GM13976 (cell line): ENCODE results near the gene HOMER3.
"Not testable (repeated sequence)": the region's sequence is repeated elsewhere in the genome, so short reads cannot be mapped to it uniquely, and the experiment has no call there.

ENCODE experiments used
- DNase-seq: peaks from one replicate; pipeline ENCODE4 v3.0.0; 2012; ENCODE audit warnings: low spot score
- CTCF ChIP-seq: IDR thresholded peaks from 2 replicates; pipeline ENCODE4 v1.5.1; 2012; ENCODE audit warnings: borderline replicate concordance, mild to moderate bottlenecking; ENCODE audit not compliant: insufficient read depth; ENCODE audit errors: extremely low read depth, missing control alignments, control extremely low read depth
- in situ Hi-C: fragments of 300-500 bp; cut with MboI; formaldehyde crosslinking; loops from one replicate; pipeline ENCODE4 v1.12.0; 2022; ENCODE audit warnings: low sequenced_read_pairs, mixed read lengths, inconsistent platforms; ENCODE audit not compliant: unreplicated experiment

The HOMER3 gene

DNA sequence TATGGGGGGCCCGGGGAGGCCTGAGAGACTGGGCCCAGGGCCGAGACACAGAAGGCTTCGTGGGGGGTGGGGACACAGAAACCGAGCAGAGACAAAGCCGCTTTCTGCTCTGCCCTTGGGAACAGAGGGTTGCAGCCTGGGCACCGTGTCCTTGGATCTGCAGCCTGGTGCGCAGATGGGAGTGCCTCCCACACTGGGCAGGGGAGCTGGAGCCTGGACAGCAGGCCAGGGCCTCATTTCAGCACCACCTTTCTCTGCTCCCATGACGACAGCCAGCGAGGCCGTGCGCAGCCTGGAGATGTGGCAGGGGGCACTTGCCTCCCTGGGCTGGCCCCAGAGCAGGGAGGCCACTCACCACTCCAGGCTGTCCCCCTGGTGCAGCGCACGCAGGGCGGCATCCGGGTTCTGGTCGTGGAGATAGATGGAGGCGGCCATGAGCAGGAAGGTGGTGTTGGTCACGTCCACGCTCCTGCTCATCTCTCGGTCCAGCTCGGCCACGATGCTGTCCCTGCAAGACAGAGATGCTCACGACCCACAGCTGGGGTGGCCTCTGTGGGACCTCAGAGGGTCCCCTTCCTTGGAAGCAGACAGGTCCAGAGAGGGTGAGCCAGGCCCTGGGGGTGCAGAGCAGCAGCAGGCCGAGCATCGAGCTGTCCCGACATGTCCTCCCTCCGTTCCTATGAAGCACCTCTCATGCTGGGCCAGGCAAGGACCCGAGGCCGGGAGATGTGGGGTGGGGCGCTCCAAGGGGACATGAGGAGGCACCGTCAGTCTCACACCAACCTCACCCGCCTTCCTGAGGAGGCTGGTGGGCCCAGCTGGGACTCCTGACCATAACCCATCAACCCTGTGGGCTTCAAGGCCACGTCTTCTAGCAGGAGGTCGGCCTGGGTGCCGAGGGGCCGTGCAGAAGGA, 34.2 kb downstream of the HOMER3 start:
- no peak for DNase-seq
- TF ChIP-seq CTCF, result no peak
- in situ Hi-C loops, result no loop called here

DNA sequence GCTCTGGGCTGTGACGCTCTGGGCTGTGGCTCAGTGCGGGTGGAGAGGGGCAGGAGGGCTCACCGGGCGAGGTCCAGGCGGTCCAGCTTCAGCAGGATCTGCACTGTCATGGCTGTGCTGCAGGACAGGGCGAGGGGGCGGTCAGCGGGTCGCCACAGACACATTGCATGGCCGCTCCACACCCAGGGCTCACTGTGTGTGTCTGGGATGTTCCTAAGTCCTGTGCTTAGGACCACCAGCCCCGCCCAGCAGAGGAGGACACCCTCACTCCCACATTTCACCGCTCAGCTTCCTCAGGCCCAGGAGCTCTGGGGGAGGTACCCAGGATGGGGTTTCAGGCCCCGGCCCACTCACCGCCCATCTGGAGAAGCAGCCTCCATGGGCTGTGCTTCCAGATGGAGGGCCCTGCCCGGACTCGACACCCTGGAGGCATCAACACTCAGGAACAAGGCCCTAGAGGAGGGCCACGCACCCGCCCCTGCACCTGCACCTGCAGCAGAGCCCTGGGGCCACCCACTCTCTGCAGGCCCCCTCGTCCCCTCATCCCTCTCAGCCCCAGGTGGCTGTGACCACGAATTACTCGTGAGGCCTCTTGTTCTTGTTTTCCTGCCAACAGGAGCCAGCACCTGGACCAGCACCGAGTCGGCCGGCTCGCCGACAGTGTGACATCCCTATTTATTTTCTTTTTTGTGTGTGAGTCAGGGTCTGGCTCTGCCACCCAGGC, 35.3 kb downstream of the HOMER3 start:
- no peak for TF ChIP-seq CTCF
- no peak for DNase-seq
- in situ Hi-C loops, result no loop called here

GRCh38 chr19:18905058-18905456, 36.0 kb downstream of the HOMER3 start:
- DNase-seq, result no peak
- in situ Hi-C loops, result no loop called here
- no peak for TF ChIP-seq CTCF

DNA sequence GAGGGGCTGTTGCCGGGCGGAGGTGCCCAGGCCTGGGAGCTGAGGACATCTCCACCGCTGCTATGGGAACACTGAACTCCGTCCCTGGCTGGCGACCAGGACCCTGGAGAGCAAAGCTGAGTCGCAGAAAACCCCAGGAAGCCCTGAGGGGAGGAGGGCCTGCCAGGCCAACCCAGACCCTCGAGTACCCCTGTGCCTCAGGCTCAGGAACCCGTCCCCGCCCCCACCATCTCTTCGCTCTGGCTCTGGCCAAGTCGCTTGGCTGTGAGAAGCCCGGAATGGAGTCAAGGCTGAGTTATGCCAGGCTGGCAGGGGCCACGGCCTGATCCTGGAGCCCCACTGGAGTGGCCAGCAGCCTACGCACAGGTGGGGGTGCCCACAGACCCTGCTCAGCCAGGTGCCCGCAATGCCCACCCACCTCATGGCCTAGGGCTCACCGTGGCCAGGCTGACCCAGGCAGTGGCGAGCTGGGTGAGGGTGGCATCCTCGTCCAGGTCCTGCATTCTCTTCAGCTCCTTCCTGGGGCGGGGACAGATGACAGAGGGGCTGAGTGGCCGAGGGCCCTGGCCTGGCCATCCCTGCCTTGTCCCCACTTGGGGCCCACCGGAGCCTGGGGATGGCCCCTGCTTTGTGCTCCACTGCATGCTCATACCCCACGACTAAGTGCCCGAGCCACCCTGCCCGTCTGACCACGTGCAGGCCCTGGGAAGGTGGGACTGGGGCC, 36.5 kb downstream of the HOMER3 start:
- in situ Hi-C loops, result no loop called here
- no peak for DNase-seq
- no peak for TF ChIP-seq CTCF

DNA sequence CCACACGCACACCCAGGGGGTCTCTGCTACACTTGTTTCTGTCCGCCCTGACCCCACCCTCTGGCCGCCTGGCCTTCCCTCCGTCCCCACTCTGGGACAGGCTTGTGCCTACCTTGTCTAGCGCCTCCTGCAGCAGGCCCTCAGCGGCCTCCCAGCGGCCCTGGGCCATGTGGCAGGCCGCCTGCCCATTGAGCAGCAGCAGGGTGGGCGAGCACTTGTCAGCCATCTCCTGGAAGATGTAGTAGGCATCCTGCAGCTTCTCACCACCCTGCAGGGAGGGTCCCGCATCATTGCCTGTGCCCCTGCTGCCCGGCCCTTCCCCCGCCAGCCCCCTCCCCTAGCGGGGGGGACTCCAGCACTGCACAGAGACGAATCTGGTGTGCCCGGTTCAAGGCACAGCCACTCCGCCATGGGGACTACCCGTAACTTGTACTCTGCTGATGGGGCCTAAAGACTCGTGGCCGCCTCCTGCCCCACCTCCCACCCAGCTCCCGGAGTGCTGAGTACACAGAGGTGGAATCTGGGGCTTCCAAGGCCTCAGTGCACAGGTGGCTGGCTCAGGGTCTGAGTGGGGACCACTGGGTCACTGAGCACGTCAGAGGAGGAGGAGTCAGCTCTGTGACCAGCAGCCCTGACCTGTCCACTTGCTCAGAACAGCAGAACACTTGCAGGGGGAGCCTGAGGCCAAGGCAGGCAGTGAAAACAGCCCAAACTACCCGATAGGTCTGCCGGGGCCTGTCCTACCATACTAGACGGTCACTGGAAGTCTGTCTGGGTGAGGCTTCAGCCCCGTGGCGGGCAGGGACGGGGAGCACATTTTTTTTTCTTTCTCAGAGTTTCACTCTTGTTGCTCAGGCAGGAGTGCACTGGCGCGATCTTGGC, 37.6 kb downstream of the HOMER3 start:
- in situ Hi-C loops, result no loop called here
- DNase-seq, result no peak
- TF ChIP-seq CTCF, result no peak

DNA sequence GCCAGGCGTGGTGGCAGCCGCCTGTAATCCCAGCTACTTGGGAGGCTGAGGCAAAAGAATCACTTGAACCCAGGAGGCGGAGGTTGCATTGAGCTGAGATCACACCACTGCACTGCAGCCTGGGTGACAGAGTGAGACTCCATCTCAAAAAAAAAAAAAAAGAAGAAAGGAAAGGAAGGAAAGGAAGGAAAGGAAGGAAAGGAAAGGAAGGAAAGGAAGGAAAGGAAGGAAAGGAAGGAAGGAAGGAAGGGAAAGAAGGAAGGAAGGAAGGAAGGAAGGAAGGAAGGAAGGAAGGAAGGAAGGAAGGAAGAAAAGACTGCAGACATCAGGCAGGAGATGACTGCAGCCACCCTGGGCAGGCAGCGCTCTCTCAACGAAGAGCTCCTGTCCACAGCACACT, 38.5 kb downstream of the HOMER3 start:
- in situ Hi-C loops, DNase-seq: not testable (repeated sequence)
